Measurements from ENCODE around the gene LSM14A.
"Not testable (repeated sequence)": the region's sequence is repeated elsewhere in the genome, so short reads cannot be mapped to it uniquely, and the experiment has no call there.

DNA sequence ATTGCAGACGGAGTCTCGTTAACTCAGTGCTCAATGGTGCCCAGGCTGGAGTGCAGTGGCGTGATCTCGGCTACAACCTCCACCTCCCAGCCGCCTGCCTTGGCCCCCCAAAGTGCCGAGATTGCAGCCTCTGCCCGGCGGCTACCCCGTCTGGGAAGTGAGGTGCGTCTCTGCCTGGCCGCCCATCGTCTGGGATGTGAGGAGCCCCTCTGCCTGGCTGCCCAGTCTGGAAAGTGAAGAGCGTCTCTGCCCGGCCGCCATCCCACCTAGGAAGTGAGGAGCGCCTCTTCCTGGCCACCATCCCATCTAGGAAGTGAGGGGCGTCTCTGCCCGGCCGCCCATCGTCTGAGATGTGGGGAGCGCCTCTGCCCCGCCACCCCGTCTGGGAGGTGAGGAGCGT, 40.2 kb upstream of the LSM14A start:
- TF ChIP-seq, protein P1, sequence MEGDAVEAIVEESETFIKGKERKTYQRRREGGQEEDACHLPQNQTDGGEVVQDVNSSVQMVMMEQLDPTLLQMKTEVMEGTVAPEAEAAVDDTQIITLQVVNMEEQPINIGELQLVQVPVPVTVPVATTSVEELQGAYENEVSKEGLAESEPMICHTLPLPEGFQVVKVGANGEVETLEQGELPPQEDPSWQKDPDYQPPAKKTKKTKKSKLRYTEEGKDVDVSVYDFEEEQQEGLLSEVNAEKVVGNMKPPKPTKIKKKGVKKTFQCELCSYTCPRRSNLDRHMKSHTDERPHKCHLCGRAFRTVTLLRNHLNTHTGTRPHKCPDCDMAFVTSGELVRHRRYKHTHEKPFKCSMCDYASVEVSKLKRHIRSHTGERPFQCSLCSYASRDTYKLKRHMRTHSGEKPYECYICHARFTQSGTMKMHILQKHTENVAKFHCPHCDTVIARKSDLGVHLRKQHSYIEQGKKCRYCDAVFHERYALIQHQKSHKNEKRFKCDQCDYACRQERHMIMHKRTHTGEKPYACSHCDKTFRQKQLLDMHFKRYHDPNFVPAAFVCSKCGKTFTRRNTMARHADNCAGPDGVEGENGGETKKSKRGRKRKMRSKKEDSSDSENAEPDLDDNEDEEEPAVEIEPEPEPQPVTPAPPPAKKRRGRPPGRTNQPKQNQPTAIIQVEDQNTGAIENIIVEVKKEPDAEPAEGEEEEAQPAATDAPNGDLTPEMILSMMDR (IDR thresholded peaks at IDR 0.05), result not testable (repeated sequence)
- TF ChIP-seq POLR2A (IDR thresholded peaks at IDR 0.05), result not testable (repeated sequence)

Measured in Peyer's patch (tissue), 4 donors.